Activated B cell treated with CpG ODN at 0.5 μM for 24 hours (primary cell): ENCODE results near the gene ROPN1. TPM values are rescaled to one million over a fixed set of nuclear protein-coding genes. Genes with fewer than 3 reads are reported as not detected.
"Not testable (repeated sequence)": the region's sequence is repeated elsewhere in the genome, so short reads cannot be mapped to it uniquely, and the experiment has no call there.

Experiments used
- ATAC-seq: fragments of 200-7000 bp; cut with Tn5 transposase; one replicate; pipeline ENCODE4 v1.10.0; 2021; ENCODE audit warnings: low read depth, mild to moderate bottlenecking, moderate library complexity
- CTCF ChIA-PET: fragments of 350-600 bp; sonication (Branson Sonifier 250); formaldehyde crosslinking; loops from one replicate; lab custom pipeline; 2021; ENCODE audit warnings: antibody characterized with exemption; lab: Charles Lee
- POLR2A ChIA-PET: fragments of 350-600 bp; sonication (Branson Sonifier 250); formaldehyde crosslinking; loops from one replicate; lab custom pipeline; 2021; ENCODE audit warnings: antibody characterized with exemption; lab: Charles Lee
- DNase-seq: peaks from one replicate; pipeline ENCODE4 v3.0.0; 2022
- H3K27ac Mint-ChIP-seq: one replicate; pipeline ENCODE4 v1.8.0; 2020; ENCODE audit warnings: mixed read lengths
- H3K27me3 Mint-ChIP-seq: one replicate; pipeline ENCODE4 v1.8.0; 2021; ENCODE audit warnings: mixed read lengths
- H3K36me3 Mint-ChIP-seq: one replicate; pipeline ENCODE4 v1.8.0; 2021; ENCODE audit warnings: low read depth, mixed read lengths
- H3K4me1 Mint-ChIP-seq: one replicate; pipeline ENCODE4 v1.8.0; 2021; ENCODE audit warnings: mixed read lengths
- H3K4me3 Mint-ChIP-seq: one replicate; pipeline ENCODE4 v1.8.0; 2020; ENCODE audit warnings: mild to moderate bottlenecking, mixed read lengths
- H3K9me3 Mint-ChIP-seq: one replicate; pipeline ENCODE4 v1.8.0; 2020; ENCODE audit warnings: mixed read lengths
- intact Hi-C: fragments of 100-400 bp; cut with micrococcal nuclease; formaldehyde crosslinking; loops from one replicate; pipeline ENCODE4 v1.15.1; 2024
- total RNA-seq: library from RNA; stranded (reverse); gene quantifications from 2 replicates; pipeline ENCODE4 v1.2.3, GENCODE V29; 2022
- TF ChIP-seq, protein P1 (sequence below): fragments of 200-600 bp; IDR thresholded peaks from one replicate; pipeline ENCODE4 v1.8.0; 2022; ENCODE audit warnings: antibody characterized with exemption, mild to moderate bottlenecking

Gene ROPN1
- not detected in 2 replicates for total RNA-seq

DNA sequence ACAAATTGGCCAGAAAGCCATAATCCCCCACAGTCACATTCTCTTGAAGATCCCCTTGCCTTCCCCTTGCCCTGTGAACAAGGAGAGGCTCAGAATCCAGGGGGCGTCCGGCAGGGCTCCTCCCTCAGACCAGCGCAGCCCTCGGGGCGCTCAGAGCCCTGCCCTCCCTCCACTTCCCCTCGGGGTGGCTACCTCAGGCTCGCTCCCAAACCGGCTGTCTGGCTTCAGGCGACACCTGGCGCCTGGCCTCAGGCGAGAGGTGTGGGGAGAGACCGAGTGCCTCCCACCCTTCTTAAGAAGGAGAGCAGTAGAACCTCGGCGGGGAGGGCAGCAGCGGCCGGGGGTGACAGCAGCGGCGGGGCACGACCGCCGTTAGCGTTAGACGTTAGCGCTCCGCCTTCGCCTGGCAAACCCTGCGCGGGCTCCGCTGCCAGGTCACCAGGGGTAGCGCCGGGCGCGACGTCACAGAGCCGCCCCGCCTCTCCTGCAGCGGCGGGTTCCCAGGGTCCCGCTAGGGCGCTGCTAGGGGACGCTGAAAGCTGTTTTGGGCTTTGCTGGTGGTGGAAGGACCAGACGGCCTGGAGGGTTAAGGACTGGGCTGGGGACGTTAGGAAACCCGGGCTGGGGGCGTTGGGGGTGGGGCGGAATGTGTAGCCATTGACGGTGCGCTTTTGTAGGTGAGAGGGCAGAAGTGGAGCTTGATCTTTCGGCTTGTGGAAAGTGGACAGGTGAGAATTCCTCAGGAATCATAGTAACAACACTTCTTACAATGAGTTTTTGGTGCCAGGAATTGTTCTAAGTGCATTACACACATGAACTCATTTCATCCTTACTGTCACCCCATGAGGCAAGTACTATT lies at the start of gene ROPN1:
TSS of gene ROPN1 (minus strand) at position 395 of the 859 bp plus-strand sequence. CDS start 11,643 bp downstream, outside the sequence.
- H3K27ac Mint-ChIP-seq, CTCF ChIA-PET, H3K36me3 Mint-ChIP-seq, POLR2A ChIA-PET, H3K9me3 Mint-ChIP-seq, DNase-seq, intact Hi-C loops, H3K4me1 Mint-ChIP-seq: not testable (repeated sequence)
- peak; percentile 93 for ATAC-seq
- Mint-ChIP-seq H3K4me3 (peak within 1 kb of the TSS; percentile 51), H3K27me3 (peaks cover 21% of the 10 kb centered on the region)

DNA sequence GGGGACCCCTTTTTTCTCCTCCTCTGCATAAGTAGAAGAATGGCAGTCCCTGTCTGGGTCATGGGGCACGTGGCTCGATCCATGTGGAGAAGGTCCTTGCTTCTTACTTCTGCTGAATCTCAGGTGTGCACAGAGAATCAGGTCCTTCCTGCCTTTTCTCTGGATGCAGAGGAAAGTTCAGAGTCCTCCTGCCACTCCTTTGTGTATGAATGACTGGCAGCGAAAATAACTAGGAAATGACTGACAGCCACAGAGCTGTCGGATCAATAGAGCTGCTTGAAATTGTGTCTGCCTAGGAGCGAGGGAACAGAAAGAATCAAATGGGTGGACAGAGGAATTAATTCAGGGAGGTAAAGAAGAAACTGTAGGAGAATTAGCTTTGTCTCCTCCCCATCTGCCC lies 49.6 kb upstream of the ROPN1 start:
- TF ChIP-seq, protein P1, sequence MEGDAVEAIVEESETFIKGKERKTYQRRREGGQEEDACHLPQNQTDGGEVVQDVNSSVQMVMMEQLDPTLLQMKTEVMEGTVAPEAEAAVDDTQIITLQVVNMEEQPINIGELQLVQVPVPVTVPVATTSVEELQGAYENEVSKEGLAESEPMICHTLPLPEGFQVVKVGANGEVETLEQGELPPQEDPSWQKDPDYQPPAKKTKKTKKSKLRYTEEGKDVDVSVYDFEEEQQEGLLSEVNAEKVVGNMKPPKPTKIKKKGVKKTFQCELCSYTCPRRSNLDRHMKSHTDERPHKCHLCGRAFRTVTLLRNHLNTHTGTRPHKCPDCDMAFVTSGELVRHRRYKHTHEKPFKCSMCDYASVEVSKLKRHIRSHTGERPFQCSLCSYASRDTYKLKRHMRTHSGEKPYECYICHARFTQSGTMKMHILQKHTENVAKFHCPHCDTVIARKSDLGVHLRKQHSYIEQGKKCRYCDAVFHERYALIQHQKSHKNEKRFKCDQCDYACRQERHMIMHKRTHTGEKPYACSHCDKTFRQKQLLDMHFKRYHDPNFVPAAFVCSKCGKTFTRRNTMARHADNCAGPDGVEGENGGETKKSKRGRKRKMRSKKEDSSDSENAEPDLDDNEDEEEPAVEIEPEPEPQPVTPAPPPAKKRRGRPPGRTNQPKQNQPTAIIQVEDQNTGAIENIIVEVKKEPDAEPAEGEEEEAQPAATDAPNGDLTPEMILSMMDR, result no peak
- no peak for ATAC-seq
- POLR2A ChIA-PET, result no interaction called here

GRCh38 chr3:124037326-124037725 lies 45.4 kb upstream of the ROPN1 start:
- ChIA-PET POLR2A (no interaction called here), CTCF (no interaction called here)
- no peak for ATAC-seq
- peaks cover 27% of the 10 kb centered on the region for H3K27me3 Mint-ChIP-seq
- TF ChIP-seq, protein P1, result no peak
- peaks cover 4% of the 10 kb centered on the region for H3K9me3 Mint-ChIP-seq
- H3K36me3 Mint-ChIP-seq, result no peaks in the 10 kb centered on the region
- H3K4me1 Mint-ChIP-seq, result peaks cover 15% of the 10 kb centered on the region
- intact Hi-C loops, result no loop called here
- DNase-seq, result no peak
- H3K4me3 Mint-ChIP-seq, result no peak overlapping the region
- no peak overlapping the region for H3K27ac Mint-ChIP-seq

More for the DNA sequence above, 49.6 kb upstream of the ROPN1 start:
- H3K4me3 Mint-ChIP-seq, result no peak overlapping the region
- H3K9me3 Mint-ChIP-seq, result no peaks in the 10 kb centered on the region
- DNase-seq, result no peak
- CTCF ChIA-PET, result no interaction called here
- intact Hi-C loops, result no loop called here
- peaks cover 12% of the 10 kb centered on the region for H3K27me3 Mint-ChIP-seq
- H3K4me1 Mint-ChIP-seq, result no peaks in the 10 kb centered on the region
- no peak overlapping the region for H3K27ac Mint-ChIP-seq
- no peaks in the 10 kb centered on the region for H3K36me3 Mint-ChIP-seq

DNA sequence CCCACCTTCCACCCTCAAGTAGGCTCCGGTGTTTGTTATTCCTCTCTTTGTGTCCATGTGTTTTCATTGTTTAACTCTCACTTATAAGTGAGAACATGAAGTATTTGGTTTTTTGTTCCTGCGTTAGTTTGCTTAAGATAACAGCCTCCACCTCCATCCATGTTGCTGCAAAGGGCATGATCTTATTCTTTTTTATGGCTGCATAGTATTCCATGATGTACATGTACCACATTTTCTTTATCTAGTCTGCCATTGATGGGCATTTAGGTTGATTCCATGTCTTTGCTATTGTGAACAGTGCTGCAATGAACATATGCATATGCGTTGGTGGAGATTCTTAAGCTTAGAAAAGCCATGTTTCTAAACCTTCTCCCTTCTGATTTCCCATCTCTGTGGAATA lies 44.3 kb upstream of the ROPN1 start:
- peaks cover 19% of the 10 kb centered on the region for H3K4me1 Mint-ChIP-seq
- CTCF ChIA-PET, ATAC-seq, H3K36me3 Mint-ChIP-seq, intact Hi-C loops, DNase-seq, H3K4me3 Mint-ChIP-seq, H3K9me3 Mint-ChIP-seq, H3K27ac Mint-ChIP-seq, POLR2A ChIA-PET: not testable (repeated sequence)
- H3K27me3 Mint-ChIP-seq, result peaks cover 37% of the 10 kb centered on the region

DNA sequence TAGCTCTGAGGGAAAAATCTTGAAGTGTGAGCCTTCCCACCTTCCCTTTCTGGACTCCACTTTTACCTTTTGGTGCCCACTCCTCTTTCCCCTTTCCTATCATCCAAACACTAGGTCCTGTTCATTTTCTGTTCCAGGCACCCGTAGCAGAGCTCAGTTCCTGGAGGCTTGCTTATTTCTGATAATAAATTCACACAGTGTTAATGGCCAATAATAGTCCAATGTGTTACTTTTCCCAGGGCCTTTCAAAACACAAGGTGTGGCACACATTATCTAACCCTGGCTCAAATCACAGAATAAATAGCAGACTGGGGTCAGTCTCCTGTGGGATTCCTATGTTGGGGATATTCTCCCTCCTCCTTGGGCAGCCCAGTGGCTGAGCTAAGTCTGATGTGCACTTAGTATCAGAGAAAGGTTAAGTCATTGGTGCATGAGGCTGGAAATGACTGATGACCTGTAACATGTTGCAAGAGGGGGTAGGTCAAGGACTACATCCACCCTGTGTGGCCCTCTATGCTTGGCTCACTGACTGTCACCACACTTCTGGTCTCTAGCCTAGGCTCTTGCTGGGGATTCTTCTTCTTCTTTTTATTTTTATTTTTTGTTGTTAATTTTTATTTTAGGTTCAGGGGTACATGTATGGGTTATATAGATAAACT lies 43.7 kb upstream of the ROPN1 start:
- ChIA-PET POLR2A (no interaction called here), CTCF (no interaction called here)
- H3K4me1 Mint-ChIP-seq, result peaks cover 19% of the 10 kb centered on the region
- peaks cover 4% of the 10 kb centered on the region for H3K9me3 Mint-ChIP-seq
- no peak overlapping the region for H3K27ac Mint-ChIP-seq
- ATAC-seq (no peak), DNase-seq (no peak)
- no peaks in the 10 kb centered on the region for H3K36me3 Mint-ChIP-seq
- TF ChIP-seq, protein P1, result no peak
- H3K4me3 Mint-ChIP-seq, result no peak overlapping the region
- peaks cover 39% of the 10 kb centered on the region for H3K27me3 Mint-ChIP-seq
- intact Hi-C loops, result no loop called here

DNA sequence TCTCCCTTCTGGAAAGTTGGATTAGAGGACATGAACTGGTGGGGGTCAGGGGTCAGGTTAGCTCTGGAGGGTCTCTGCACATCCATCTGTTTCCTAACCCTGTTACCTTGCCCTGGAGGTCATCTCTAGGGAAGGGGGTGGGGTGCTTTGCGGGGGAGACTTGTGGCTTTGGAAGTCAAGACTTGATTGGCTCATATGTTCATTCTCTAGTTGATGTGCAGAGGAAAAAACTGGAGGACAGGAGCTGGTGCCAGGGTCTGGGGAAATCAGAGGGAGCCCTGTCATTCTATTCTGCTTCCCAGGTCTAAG lies 42.9 kb upstream of the ROPN1 start:
- Mint-ChIP-seq H3K9me3 (peaks cover 4% of the 10 kb centered on the region), H3K36me3 (no peaks in the 10 kb centered on the region), H3K27ac (no peak overlapping the region), H3K4me1 (peaks cover 19% of the 10 kb centered on the region), H3K4me3 (peak overlapping the region; percentile 59), H3K27me3 (peaks cover 38% of the 10 kb centered on the region)
- POLR2A ChIA-PET, result no interaction called here
- intact Hi-C loops, result no loop called here
- no peak for DNase-seq
- CTCF ChIA-PET, result no interaction called here
- TF ChIP-seq, protein P1, result no peak
- ATAC-seq, result no peak
